ENCODE data around the gene EMX2. TPM values are rescaled to one million over a fixed set of nuclear protein-coding genes. Genes with fewer than 3 reads are reported as not detected.

EMX2 gene
- total RNA-seq, 8 experiments from 2014 or later = 0.05 to 14.8 (median 0.86) TPM

GRCh38 chr10:117533507-117534281 is 8.9 kb upstream of the EMX2 start:
- peaks cover 3 to 5% of the 10 kb centered on the region in 2 donors for H3K4me1 ChIP-seq (replicated peaks in 1 of 2)
- WGBS, 10 experiments = 0 to 37% (median 3%) methylated on average over 1 to 18 of the region's 24 CpGs
- no peak overlapping the region for H3K4me3 ChIP-seq
- H3K27ac ChIP-seq = no peak overlapping the region
- in situ Hi-C loops (cut with MboI; ENCODE audit: low pct_unique_long_range_greater_than_20kb in 2 of 9, low sequenced_read_pairs in 9 of 9, unreplicated experiment in 9 of 9) = loop anchor here in 7 of 9 experiments (10.0 to 25.0 kb wide), 3 partner anchors 151 to 929 kb away; no protein-coding TSS in a partner anchor
- no peak for ATAC-seq (replicated peaks in 6 of 8)

DNA sequence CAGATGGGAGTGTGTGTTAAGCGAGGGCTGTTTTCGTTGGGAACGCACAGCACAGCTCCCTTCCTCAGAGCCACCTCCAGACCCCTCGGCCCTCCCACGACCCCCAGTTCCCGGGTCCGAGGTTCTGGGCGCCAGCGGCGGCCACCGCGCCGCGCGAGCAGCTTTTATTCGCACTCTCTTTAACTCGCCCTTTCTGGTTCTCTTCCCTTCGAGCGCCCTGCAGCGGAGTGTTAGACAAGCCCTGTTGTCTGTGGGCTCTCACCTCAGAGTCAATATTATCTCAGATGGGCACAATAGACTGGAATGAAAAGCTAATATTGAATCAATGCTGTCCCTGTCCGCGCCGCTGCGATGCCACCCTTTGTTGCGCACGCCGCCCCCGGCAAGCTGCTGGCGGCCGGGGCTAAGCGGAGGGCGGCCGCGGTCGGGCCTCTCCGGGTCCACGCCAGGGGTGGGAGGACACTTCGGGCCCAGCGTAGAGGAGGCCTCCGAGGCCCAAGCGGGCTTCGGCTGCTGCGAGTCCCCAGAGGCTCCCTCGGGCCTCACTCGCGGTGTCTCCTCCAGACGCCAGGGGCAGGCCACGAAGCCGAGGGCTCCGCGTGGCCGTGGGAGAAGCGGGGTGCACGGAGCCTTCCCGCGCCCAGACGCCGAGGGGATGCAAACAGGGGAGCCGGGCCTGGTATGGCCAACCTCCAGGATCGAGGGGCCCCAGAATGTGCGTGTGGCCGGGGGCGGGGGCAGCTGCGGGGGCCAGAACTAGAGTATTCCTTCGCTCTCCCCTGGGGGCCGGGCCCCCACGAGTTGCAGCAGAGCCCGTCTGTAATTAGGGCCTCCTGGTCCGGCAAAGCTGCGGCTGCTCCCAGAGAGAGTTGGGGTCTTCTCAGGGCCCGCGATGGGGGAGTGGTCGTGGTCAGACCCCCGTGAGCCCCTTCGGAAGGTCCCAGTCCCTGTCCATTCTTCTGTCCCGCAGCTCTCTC is 7.9 kb upstream of the EMX2 start:
- 0 to 42% (median 24%) methylated on average over 2 to 10 of the region's 76 CpGs; no CpG with 5 or more reads in 4 of the 10 experiments for WGBS, 10 experiments
- peak in 6 of 8 experiments; percentile 12 to 81 (median 50) for ATAC-seq (replicated peaks in 6 of 8)
- Histone ChIP-seq H3K27ac (no peak overlapping the region), H3K4me3 (no peak overlapping the region), H3K4me1 (replicated peaks in 1 of 2) (peaks cover 3 to 5% of the 10 kb centered on the region in 2 donors)
- in situ Hi-C loops (cut with MboI; ENCODE audit: low pct_unique_long_range_greater_than_20kb in 2 of 9, low sequenced_read_pairs in 9 of 9, unreplicated experiment in 9 of 9) = loop anchor here in 7 of 9 experiments (10.0 to 25.0 kb wide), 3 partner anchors 150 to 928 kb away; no protein-coding TSS in a partner anchor

DNA sequence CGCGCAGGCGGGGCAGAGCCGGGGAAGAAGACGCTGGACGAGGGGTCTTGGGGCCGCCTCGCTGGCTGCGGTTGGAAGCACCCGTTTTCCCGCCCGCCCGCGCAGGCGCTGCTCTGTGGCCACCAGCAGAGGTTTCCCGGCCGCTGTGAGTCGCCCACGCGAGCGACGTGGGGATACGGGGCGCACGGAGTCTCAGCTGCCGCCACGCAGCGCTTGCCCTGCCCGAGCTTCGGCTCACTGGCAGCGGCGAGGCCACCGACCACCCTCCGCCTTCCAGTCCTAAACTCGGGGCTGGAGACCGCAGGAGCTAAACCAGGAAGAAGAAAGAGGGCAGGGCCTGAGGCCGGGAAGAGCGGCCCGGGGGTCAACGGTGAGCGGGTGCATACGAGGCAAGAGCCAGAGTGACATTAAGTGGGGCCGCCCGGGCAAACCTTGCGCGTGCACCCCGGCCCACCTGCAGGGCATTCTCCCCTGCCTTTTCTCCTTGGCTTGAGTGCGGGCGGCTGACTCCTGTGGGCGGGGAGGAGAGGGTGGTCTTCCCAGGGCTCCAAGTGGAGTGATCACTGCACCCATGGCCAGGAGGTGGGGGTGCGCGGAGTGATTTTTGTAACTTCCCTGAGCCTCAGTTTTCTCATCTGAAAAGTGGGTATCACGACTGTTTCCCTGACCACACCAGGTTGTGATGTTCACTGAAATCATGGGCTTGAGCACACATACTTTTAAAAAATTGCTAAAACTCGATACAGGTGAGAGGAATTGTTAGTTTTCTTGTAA is 7.1 kb upstream of the EMX2 start:
- H3K4me3 ChIP-seq = no peak overlapping the region
- H3K27ac ChIP-seq = no peak overlapping the region
- in situ Hi-C loops (cut with MboI; ENCODE audit: low pct_unique_long_range_greater_than_20kb in 2 of 9, low sequenced_read_pairs in 9 of 9, unreplicated experiment in 9 of 9) = loop anchor here in 7 of 9 experiments (10.0 to 25.0 kb wide), 3 partner anchors 149 to 927 kb away; no protein-coding TSS in a partner anchor
- WGBS, 10 experiments = 0 to 55% (median 0%) methylated on average over 1 to 20 of the region's 54 CpGs; no CpG with 5 or more reads in 3 of the 10 experiments
- peak in 4 of 8 experiments; percentile 15 to 42 (median 25) for ATAC-seq (replicated peaks in 6 of 8)
- H3K4me1 ChIP-seq (replicated peaks in 1 of 2) = peaks cover 3 to 5% of the 10 kb centered on the region in 2 donors

GRCh38 chr10:117536072-117536865 is 6.3 kb upstream of the EMX2 start:
- no peak for ATAC-seq (replicated peaks in 6 of 8)
- no peak overlapping the region for H3K4me3 ChIP-seq
- no peak overlapping the region for H3K27ac ChIP-seq
- peaks cover 3 to 5% of the 10 kb centered on the region in 2 donors for H3K4me1 ChIP-seq (replicated peaks in 1 of 2)
- 0 to 53% (median 12%) methylated on average over 2 to 15 of the region's 35 CpGs; no CpG with 5 or more reads in 3 of the 10 experiments for WGBS, 10 experiments
- in situ Hi-C loops (cut with MboI; ENCODE audit: low pct_unique_long_range_greater_than_20kb in 2 of 9, low sequenced_read_pairs in 9 of 9, unreplicated experiment in 9 of 9) = loop anchor here in 7 of 9 experiments (10.0 to 25.0 kb wide), 3 partner anchors 149 to 926 kb away; no protein-coding TSS in a partner anchor

DNA sequence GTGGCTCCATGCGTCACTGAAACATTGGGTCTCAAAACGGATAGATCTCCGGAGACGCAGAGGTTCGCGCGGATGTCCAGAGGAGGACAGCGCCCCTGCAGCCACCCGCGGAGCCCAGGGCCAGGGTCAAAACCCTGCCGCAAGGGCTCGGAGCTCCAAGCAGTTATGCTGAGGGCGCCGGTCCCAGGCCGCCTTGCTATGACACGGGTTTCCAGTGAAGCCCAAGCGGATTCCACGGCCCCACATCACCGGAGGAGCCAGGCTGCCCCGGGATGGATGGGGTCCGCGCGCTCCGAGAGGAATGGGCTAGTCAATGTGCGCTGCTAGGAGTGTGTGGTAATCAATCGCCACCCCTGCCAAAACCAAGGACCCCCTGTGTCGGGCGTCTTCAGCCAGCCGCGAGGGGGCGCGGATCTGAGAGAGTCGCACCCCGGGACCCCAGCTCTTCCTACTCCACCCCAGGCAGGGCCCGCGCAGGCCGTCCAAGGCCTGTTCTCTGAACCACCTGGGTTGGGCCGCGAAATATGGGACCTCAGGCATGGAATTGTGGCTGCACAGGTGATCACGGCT is 5.6 kb upstream of the EMX2 start:
- peak in 4 of 8 experiments; percentile 1 to 37 (median 30) for ATAC-seq (replicated peaks in 6 of 8)
- in situ Hi-C loops (cut with MboI; ENCODE audit: low pct_unique_long_range_greater_than_20kb in 2 of 9, low sequenced_read_pairs in 9 of 9, unreplicated experiment in 9 of 9) = loop anchor here in 7 of 9 experiments (10.0 to 25.0 kb wide), 3 partner anchors 148 to 925 kb away; no protein-coding TSS in a partner anchor
- WGBS, 10 experiments = 3 to 20% (median 13%) methylated on average over 8 to 12 of the region's 40 CpGs; no CpG with 5 or more reads in 7 of the 10 experiments
- Histone ChIP-seq H3K4me1 (replicated peaks in 1 of 2) (peaks cover 4 to 6% of the 10 kb centered on the region in 2 donors), H3K4me3 (no peak overlapping the region), H3K27ac (no peak overlapping the region)

DNA sequence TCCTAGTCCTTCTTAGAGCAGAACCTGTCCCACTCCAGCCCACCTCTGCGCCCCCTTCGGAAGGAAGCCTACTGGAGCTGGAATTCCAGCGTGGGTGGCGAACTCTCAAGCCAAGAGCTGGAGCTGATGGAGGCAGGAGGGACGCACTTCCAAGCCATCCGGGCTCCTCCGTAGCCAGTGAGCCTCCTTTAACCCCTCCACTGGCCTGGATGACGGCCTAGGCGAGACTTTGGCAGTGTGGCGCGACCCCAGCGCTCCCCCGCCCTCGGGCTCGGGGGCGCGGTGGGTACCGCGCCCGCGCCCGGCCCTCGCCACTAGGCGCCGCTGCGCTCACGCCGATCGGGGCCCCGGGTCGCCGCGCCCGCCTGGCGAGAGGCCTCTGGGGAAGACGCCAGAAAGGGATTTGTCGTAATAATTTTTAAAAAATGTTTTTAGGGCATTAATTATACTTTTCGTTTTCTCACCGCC is 5.1 kb upstream of the EMX2 start:
- in situ Hi-C loops (cut with MboI; ENCODE audit: low pct_unique_long_range_greater_than_20kb in 2 of 9, low sequenced_read_pairs in 9 of 9, unreplicated experiment in 9 of 9) = loop anchor here in 7 of 9 experiments (10.0 to 25.0 kb wide), 3 partner anchors 147 to 925 kb away; no protein-coding TSS in a partner anchor
- ATAC-seq (replicated peaks in 6 of 8) = peak; percentile 16 to 84 (median 64)
- WGBS, 10 experiments = 0 to 17% (median 3%) methylated on average over 2 to 7 of the region's 39 CpGs; no CpG with 5 or more reads in 6 of the 10 experiments
- H3K27ac ChIP-seq = no peak overlapping the region
- H3K4me3 ChIP-seq = no peak overlapping the region
- peaks cover 6 to 10% of the 10 kb centered on the region in 2 donors for H3K4me1 ChIP-seq (replicated peaks in 1 of 2)

DNA sequence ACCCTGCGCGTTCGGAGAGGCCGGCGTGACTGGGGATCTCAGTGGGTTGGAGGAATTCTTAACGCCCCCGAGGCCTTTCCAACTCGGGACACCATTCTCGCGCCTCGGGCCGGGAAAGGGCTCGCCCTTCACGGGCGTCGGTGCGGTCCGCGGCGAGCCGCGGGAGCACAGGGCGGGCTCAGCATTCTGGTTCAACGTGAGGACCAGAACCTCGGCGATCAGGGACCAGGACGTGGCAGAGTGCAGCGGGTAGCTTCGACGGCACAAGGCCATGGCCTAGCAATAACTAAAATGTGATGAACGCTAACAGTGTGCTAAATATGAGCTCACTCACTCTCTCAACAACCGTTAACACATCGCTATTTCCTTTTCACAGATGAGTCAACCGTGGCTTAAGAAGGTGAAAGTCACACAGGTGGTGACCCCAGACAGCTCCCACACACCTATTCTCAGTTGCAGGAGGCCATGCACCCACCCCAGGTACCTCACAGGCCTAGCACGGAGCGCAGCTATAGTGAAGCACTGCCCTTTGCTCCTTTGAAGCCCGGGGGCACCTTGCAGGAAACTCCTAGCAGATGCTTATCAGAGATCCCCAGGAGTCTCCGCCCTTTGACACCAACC is 4.5 kb upstream of the EMX2 start:
- Histone ChIP-seq H3K4me3 (no peak overlapping the region), H3K4me1 (replicated peaks in 1 of 2) (peaks cover 6 to 10% of the 10 kb centered on the region in 2 donors), H3K27ac (no peak overlapping the region)

DNA sequence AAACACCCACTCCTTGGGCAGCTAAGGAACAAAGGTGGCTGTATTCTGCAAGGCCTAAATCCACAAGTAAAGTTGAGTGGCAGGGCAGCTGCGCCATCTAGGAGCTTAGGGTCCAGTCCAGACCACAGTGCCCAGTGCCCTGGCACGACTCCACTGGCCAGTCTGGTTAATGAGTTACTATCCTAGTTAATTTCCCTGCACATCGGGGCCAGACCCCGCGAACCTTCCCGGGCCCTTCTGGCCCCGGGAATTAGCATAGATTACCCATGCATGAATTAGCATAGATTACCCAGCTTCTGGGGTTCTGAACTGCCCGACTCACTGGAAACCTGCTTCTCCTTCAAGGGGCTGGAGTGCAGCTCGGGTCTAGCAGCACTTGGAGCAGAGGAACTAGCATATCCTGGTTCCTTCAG is 3.2 kb upstream of the EMX2 start:
- Histone ChIP-seq H3K4me3 (no peak overlapping the region), H3K4me1 (replicated peaks in 1 of 2) (peaks cover 10% of the 10 kb centered on the region in 2 donors), H3K27ac (no peak overlapping the region)
- WGBS, 10 experiments = 0 to 20% (median 19%) methylated on average over 1 to 4 of the region's 9 CpGs; no CpG with 5 or more reads in 7 of the 10 experiments
- in situ Hi-C loops (cut with MboI; ENCODE audit: low pct_unique_long_range_greater_than_20kb in 2 of 9, low sequenced_read_pairs in 9 of 9, unreplicated experiment in 9 of 9) = loop anchor here in 7 of 9 experiments (10.0 to 25.0 kb wide), 3 partner anchors 145 to 923 kb away; no protein-coding TSS in a partner anchor
- no peak for ATAC-seq (replicated peaks in 6 of 8)

More for the DNA sequence above, 4.5 kb upstream of the EMX2 start:
- ATAC-seq (replicated peaks in 6 of 8) = peak in 7 of 8 experiments; percentile 1 to 13 (median 6)
- WGBS, 10 experiments = 0 to 100% (median 27%) methylated on average over 1 to 11 of the region's 38 CpGs; no CpG with 5 or more reads in 3 of the 10 experiments
- in situ Hi-C loops (cut with MboI; ENCODE audit: low pct_unique_long_range_greater_than_20kb in 2 of 9, low sequenced_read_pairs in 9 of 9, unreplicated experiment in 9 of 9) = loop anchor here in 7 of 9 experiments (10.0 to 25.0 kb wide), 3 partner anchors 147 to 924 kb away; no protein-coding TSS in a partner anchor

GRCh38 chr10:117539903-117540639 is 2.5 kb upstream of the EMX2 start:
- WGBS, 10 experiments = 20 to 40% (median 23%) methylated on average over 1 of the region's 3 CpGs; no CpG with 5 or more reads in 6 of the 10 experiments
- H3K4me1 ChIP-seq (replicated peaks in 1 of 2) = peaks cover 12% of the 10 kb centered on the region in 2 donors
- in situ Hi-C loops (cut with MboI; ENCODE audit: low pct_unique_long_range_greater_than_20kb in 2 of 9, low sequenced_read_pairs in 9 of 9, unreplicated experiment in 9 of 9) = loop anchor here in 8 of 9 experiments (10.0 to 25.0 kb wide), 4 partner anchors 145 to 922 kb away; no protein-coding TSS in a partner anchor

More at GRCh38 chr10:117539903-117540639, 2.5 kb upstream of the EMX2 start:
- ATAC-seq (replicated peaks in 6 of 8) = peak in 1 of 8 experiments; percentile 0
- no peak overlapping the region for H3K4me3 ChIP-seq
- no peak overlapping the region for H3K27ac ChIP-seq
